NK-92 (cell line): ENCODE results near the gene CCDC30.
"Not testable (repeated sequence)": the region's sequence is repeated elsewhere in the genome, so short reads cannot be mapped to it uniquely, and the experiment has no call there.

Experiments used
- DNase-seq: peaks from one replicate; lab custom pipeline; 2025; ENCODE audit not compliant: unreplicated experiment; lab: John Stamatoyannopoulos, UW

CCDC30 gene

DNA sequence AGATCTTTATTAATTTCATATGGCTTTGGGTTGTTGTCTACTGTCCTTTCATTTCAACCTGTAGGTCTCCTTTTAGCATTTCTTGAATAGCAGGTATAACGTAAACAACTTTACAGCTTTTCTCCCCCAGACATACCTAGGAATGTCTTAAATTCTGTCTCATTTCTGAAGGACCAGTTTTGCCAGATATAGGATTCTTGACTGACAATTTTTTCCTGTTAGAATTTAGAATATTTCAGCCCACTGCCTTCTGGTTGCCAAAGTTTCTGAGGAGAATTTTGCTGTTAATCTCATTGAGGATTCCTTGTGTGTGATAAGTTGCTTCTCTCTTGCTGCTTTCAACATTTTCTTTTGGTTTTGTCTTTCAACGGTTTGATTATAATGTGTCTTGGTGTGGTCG, 60.1 kb downstream of the CCDC30 start:
- DNase-seq = no peak

DNA sequence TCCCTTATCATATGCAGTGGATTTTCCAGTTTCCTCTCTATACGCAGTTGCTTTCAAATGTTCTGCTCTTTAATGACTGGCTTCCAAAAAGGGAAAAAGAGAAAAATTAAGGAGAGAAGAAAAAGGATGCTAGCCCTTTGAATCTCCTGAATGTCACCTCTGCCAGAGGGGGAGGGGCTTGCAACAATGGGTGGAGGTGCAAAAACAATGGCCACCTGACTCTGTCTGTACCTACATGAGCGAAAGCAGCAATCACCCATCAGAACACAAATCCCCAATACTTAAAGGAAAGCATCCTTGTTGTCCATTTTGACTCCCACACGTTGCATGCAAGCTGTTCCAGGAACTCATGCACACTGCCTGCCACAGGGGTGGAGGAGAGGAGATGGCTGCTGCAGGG, 61.2 kb downstream of the CCDC30 start:
- DNase-seq = no peak

DNA sequence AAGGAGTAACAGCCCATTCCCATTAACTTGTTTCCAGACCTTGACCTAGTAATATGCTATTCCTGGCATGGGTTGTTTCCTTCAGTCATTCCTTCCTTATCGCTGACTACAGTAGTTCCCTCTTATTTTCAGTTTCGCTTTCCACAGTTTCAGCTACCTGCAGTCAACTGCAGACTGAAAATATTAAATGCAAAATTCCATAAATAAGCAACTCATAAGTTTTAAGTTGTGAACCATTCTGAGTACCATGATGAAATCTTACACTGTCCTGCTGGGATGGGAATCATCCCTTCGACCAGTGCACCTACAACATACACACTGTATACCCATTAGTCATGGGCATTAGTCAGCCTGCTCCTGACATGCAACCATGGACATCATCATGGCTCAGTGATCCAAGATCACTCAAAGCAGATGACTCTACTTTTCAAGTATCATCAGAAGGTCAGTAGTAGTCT, 66.7 kb downstream of the CCDC30 start:
- no peak for DNase-seq

DNA sequence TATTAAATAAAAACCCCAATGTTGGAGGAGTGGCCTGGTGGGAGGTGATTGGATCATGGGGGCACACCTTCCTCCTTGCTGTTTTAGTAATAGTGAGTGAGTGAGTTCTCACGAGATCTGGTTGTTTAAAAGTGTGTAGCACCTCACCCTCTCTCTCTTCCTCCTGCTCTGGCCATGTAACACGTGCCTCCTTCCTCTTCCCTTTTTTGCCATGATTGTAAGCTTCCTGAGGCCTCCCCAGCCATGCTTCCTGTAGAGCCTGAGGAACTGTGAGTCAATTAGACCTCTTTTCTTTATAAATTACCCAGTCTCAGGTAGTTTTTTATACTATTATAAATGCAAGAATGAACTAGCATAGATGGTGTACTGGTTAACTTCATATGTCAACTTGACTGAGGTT, 68.0 kb downstream of the CCDC30 start:
- no peak for DNase-seq

DNA sequence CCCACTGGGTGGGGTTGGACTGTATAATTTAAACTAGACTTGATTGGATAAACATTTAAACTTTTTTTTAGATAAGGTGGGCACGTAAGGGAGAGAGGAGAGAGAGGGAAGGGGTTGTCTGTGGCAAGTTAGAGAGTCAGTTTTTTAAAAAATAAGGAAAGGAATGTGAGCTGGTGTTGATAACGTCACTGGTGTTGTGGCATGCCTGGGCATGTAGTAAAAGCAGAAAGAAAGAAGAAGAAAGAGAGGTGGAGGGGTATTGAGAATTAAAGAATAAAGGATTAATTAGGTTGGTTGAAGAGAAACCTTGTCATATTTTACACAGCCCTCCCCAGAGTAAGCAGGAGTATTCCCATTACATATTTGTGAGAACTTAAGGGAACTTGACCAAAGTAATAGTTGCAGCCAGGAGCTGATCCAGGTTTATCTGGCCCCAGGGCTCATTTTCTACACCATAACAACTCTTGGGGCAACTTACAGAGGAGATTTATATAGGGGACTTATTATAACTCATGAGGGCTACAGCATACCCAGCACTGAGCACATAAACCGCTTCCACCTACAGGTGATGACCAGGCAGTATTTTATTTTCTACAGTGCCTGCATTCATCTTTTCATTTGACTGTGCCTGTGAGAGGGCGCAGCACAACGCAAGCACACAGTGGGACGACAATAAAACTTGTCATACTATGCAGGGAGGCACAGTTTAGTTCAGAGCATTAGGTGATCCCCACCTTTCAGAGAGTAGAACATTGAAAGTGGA, 70.2 kb downstream of the CCDC30 start:
- no peak for DNase-seq

DNA sequence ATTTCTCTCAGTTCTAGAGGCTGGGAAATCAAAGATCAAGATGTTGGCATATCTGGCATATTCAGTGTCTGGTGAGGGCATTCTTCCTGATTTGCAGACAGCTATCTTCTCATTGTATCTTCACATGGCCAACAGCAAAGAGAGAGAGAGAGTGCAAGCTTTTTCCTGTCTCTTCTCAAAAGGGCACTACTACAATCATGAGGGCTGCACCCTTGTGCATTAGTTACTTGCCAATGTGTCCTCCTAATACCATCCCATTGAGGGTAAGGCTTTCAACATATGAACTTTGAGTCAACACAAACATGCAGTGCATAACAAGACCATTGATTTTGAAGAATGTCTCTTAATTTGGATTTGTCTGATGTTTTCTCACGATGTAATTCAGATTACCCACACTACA, 78.0 kb downstream of the CCDC30 start:
- DNase-seq = no peak

DNA sequence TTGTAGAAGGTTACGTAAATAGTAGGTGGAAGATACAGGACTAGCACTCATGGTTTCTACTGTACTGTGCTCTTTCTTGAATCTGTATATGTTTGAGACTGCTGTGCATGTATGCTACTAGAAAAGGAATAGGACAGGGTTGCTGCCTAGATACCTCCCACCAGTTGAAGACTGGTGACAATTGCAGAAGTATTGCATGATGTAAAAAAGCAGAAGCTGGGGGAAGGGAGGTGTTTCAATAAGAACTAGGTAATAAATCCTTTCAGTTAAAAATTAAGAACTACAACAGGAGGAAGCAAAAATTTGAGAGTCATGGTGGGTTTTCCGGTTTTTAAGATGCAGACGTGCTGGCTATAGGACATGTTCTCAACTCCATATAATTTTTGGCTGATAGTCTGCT, 88.1 kb downstream of the CCDC30 start:
- DNase-seq = no peak

DNA sequence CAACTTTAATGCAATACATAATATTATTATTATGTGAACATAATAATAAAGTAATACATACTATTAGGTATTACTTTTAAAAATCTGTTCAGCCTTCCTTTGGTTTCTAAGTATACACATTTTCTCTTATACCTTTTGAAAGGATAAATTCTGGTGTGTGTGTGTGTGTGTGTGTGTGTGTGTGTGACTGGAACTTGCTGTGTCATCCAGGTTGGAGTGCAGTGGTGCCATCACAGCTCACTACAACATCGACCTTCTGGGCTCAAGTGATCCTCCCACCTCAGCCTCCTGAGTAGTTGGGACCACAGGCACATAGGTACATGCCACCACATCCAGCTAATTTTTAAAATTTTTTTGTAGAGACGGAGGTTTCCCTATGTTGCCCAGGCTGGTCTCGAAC, 88.5 kb downstream of the CCDC30 start:
- DNase-seq = no peak

DNA sequence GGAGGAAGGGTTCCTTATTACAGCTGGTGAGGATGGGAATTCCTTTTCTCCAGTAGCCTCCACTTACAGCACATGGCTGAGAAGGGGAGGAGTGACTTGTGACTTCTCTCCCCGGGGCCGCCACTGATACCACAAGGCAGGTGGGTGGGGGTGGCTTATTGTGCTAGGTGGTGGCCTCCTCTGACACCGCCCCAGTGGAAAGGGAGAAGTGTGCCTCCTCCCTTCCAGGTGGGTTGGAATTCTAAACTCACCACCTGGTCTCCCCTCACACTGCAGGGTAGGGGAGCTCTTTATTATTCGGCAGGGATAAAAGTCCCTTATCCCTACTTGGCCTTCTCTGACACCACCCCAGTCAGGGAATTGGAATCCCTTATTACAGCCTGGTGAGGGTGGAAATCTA, 89.5 kb downstream of the CCDC30 start:
- no peak for DNase-seq

DNA sequence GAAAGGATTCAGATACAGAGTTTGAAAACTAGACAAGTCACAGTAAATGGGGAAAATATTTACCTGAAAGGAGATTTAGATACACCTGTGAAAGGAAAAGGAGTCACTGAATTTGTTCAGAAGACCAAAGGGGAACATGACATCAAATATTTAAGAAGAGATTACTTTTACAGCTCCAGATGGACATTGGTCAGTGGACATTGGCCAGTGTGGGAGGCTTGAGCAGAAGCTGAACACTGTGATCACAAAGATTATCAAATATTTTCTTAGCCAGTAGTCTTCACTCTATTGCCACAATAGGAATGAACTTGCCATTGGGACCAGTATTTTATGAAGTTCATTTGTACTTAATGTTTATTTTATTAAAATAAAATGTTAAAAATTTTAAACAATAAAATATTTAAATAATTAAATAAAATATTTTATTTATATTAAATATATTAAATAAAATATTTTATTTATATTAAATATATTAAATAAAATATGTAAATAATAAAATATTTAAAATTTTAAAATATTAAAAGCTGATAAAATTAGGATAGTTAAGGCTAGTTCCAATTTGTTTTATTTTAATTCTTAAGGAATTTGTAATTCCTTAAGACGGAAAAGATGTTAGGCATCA, 94.3 kb downstream of the CCDC30 start:
- no peak for DNase-seq

DNA sequence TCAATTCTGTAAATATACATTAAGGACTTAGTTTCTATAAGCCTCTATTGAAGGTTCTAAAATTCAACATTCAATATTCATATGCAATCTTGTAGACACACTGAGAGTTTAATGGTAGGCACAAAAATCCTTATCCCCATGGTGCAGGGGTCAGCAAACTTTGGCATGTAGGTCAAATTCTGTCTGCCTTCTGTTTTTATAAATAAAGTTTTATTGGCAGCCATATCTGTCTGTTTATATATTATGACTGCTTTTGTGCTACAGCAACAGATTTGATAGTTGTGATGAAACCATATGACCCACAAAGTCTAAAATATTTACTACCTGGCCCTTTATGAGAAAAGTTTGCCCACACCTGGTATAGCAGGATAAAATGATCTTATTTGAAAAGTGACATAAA, 104.0 kb downstream of the CCDC30 start:
- DNase-seq = no peak

DNA sequence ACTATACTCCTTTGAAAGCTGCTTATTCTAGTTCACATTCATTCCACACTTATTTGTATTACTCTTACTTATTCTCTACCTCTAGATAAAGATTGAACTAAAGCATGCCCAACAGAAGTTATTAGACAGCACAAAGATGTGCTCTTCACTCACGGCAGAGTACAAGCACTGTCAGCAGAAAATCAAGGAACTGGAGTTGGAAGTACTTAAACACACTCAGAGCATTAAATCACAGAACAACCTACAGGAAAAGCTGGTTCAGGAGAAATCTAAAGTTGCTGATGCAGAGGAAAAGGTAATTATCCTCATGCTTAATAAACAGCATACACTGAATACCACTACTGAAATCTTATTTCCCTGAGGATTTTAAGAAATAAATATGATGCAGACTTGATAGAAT, 113.8 kb downstream of the CCDC30 start:
- no peak for DNase-seq

DNA sequence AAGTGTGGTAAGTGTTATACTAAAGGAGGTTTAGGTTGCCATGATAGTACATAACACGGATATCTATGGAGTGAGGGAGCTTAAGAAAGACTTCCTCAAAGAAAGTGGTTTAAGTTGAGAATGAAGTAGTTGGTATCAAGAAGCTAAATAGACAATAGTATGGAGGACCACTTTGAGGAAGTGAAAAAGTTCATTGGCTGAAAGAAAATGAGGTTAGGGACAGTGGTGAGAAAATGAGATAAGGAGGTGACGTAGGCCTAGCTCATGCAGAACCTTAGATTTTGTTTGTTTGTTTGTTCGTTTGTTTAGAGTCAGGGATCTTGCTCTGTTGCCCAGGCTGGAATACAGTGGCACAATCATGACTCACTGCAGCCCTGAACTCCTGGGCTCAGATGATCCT, 122.9 kb downstream of the CCDC30 start:
- no peak for DNase-seq

DNA sequence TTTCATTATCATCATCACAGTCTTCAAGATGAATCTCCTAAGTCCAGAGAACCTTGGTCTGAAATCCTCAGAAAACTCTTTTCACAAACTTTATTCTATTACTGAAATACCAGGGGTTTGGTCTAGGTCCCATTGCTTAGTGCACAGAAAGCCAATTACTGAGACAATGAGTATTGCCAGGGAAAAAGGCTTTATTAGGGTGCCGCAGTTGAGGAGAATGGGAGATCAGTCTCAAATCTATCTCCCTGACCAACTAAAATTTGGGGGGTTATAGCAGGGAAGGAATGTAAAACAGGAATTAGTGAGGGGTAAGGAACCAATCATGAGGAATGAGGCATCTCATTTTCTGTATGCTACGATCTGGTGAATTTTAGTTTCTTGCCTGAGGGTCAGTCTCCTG, 124.7 kb downstream of the CCDC30 start:
- no peak for DNase-seq

DNA sequence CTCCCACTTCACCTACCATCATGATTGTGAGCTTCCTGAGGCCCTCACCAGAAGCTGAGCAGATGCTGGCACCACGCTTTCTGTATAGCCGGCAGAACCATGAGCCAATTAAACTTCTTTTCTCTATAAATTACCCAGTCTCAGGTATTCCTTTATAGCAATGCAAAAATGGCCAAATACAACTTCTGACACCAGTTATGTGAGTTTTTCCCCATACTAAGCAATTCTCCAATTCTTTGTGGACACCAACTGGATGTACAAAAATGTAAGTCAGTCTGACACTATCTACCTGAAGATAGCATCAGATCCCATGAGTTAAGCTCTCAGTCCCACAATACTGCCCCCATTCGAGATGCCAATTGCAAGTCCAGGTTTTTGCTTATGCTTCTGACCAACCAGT, 129.7 kb downstream of the CCDC30 start:
- DNase-seq = no peak

DNA sequence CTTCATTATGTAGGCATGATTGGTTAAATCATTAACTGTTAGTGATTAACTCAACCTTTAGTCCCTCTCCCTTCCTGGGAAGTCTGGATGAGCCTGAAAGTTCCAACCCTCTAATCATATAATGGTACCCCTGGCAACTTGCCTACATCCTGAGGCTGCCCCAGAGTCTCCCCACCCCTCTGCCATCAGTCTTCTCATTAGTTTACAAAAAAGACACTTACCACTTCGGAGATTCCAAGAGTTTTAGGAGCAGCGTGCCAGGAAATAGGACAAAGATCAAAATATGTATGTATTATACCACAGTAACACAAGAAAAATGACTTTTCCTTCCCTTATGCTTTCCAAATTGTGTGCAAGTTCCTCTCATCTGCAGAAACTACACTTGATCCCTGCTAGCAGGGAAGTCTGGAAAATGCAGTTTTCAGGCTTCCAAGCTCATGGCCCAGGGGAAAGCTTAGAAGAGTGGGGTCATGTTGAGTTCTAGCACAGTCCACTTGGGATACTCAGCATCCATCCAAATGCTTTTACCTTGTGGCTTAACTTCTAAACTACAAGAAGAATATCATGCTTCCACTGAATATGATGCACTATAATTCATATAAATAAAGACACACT, 130.5 kb downstream of the CCDC30 start:
- no peak for DNase-seq

DNA sequence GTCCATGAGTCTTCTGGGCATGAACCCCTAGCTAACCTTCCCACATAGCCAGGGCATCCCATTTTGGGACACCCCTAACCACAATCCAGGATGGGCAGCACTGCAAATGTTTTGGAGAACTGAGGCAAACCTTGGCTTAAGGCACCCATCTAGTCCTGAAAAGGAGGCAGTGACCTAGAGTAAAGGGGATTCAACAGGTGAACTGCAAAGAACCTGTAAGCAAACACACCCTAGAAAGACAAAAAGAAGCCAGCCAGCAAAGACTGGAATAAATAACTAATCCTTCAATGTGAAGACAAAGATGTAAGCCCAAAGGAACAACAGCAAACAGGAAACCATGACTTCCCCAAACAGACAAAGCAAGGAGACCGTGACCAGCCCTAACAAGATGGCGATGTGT, 138.4 kb downstream of the CCDC30 start:
- DNase-seq = no peak

DNA sequence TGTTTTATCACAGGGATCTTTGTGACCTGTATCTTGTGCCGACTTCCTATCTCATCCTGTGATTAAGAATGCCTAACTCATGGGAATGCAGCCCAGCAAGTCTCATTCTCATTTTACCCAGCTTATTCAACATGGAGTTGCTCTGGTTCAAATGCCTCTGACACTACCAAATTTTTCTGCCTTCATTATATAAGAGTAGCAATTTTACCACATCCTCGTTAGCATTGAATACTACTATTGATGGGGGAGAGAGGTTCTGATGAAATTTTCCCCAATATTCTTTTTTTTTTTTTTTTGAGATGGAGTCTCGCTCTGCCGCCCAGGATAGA, 150.7 kb downstream of the CCDC30 start:
- DNase-seq = no peak

DNA sequence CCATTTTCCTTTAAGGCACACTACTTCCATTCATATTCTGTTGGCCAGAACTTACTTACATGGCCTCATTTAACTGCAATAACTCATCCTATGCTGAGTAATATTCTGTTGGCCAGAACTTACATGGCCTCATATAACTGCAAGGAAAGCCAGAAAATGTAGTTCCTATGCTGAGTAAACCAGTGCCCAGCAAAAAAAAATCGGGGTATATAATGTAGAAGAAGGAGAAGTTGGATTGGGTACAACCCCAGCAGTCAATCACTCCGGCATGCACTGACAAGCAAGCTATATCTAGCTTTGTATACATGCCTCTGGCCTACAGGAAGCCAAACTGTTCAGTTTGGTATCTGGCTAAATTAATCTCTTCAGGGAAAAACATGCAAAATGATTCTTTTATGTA, 155.8 kb downstream of the CCDC30 start:
- no peak for DNase-seq

DNA sequence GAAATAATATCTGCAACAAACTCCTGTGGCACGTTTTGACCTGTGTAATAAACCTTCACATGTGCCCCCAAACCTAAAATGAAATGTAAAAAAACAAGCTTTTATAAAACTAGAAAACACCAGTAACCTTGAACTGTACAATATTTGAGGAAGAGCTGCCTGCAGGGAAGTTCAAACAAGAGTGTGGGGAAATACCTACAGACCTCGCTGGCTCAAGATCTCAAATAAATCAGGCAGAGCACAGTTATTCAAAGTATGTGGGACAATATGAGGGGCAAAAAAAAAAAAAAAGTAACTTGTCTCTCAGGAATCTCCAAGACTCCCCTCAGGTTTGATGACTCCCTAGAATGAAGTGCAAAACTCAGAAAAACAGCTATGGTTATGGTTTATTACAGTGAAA, 157.2 kb downstream of the CCDC30 start:
- DNase-seq = no peak

DNA sequence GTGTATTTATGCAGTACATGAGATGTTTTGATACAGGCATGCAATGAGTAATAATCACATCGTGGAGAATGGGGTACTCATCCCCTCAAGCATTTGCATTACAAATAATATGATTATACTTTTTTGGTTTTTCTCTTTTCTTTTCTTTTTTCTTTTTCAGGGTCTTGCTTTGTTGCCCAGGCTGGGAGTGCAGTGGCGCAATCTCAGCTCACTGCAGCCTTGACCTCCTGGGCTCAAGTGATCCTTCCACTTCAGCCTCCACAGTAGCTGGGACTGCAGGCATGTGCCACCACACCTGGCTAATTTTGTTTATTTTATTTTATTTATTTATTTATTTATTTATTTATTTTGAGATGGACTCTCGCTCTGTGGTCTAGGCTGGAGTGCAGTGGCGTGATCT, 158.1 kb downstream of the CCDC30 start:
- DNase-seq = not testable (repeated sequence)

DNA sequence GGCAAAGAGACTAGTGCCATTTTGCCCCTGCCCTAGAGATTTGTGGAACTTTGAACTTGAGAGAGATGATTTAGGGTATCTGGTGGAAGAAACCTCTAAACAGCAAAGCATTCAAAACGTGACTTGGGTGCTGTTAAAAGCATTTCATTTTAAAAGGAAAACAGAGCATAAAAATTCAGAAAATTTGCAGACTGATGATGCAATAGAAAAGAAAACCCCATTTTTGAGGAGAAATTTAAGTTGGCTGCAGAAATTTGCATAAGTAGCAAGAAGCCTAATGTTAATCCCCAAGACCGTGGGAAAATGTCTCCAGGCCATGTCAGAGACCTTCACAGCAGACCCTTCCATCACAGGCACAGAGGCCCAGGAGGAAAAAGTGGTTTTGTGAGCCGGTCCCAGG, 164.1 kb downstream of the CCDC30 start:
- not testable (repeated sequence) for DNase-seq

DNA sequence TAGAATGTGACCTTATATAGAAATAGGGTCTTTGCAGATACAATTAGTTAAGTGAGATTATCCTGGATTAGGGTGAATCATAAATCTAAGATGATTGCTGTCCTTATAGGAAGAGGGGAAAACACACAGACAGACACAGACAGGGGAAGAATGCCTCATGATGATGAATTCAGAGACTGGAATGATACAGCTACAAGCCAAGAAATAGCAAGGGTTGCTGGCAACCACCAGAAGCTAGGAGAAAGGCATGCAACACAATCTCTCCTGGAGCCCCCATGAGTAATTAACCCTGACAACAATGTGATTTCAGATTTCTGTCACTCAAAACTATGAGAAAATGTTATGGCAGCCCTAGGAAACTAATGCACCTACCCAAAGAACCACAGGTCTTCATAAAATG, 176.0 kb downstream of the CCDC30 start:
- DNase-seq = no peak
